Heart right ventricle (tissue), 16 donors: ENCODE results near the gene MYLK4. TPM values are rescaled to one million over a fixed set of nuclear protein-coding genes. Genes with fewer than 3 reads are reported as not detected.

ENCODE experiments used
- ATAC-seq, 8 donors: fragments of 200-7000 bp; cut with Tn5 transposase; one replicate each; pipeline ENCODE4 v1.9.1; 2020; ENCODE audit warnings: mild to moderate bottlenecking in 8 of 8, moderate library complexity in 8 of 8, moderate number of reproducible peaks in 1 of 8
- DNase-seq, 2 donors: peaks; one replicate each; pipeline ENCODE4 v3.0.0-alpha.2; 2020
- H3K27ac ChIP-seq, 10 donors: fragments of 200-600 bp; sonication (generic) in 2 of 10; one replicate each; pipeline versions ENCODE4 v1.5.0 to v1.8.0; 2020 to 2022; ENCODE audit warnings: mild to moderate bottlenecking in 3 of 10
- H3K27me3 ChIP-seq, 7 donors: fragments of 200-600 bp; one replicate each; pipeline ENCODE4 v1.8.0; 2021 to 2022; ENCODE audit warnings: mild to moderate bottlenecking in 2 of 7
- H3K36me3 ChIP-seq, 9 donors: fragments of 200-600 bp; sonication (generic) in 1 of 9; one replicate each; pipeline versions ENCODE4 v1.5.0 to v1.8.0; 2020 to 2022; ENCODE audit warnings: mild to moderate bottlenecking in 2 of 9
- H3K4me1 ChIP-seq, 9 donors: fragments of 200-600 bp; sonication (generic) in 1 of 9; one replicate each; pipeline versions ENCODE4 v1.5.0 to v1.8.0; 2020 to 2022; ENCODE audit warnings: mild to moderate bottlenecking in 4 of 9
- H3K4me3 ChIP-seq, 10 donors: fragments of 200-600 bp; sonication (generic) in 2 of 10; one replicate each; pipeline versions ENCODE4 v1.5.0 to v1.8.0; 2020 to 2022; ENCODE audit warnings: mild to moderate bottlenecking in 7 of 10, moderate library complexity in 2 of 10
- H3K9me3 ChIP-seq, 11 donors: fragments of 200-600 bp in 10 of 11; sonication (generic) in 2 of 11; one replicate each; pipeline versions ENCODE4 v1.5.0 to v1.8.0; 2013 to 2022; ENCODE audit warnings: mild to moderate bottlenecking in 2 of 11, control low read depth in 1 of 11, moderate library complexity in 1 of 11
- CTCF ChIP-seq, 9 donors: fragments of 200-600 bp; sonication (generic) in 2 of 9; IDR thresholded peaks; one replicate each; pipeline versions ENCODE4 v1.5.0 to v1.8.0; 2021 to 2022; ENCODE audit warnings: antibody characterized with exemption in 9 of 9, mild to moderate bottlenecking in 5 of 9, moderate library complexity in 1 of 9
- WGBS, 2 donors: extraction: QIAGEN DNeasy Blood & Tissue Kit; methylation state at CpG; one replicate each; pipeline ENCODE4 v1.1.7; 2013; ENCODE audit warnings: inconsistent platforms in 1 of 2; 5-methylcytosine and 5-hydroxymethylcytosine counted together
- intact Hi-C, 10 donors: fragments of 100-400 bp; cut with DNase I; formaldehyde crosslinking; loops; one replicate each; pipeline versions ENCODE4 v1.11.1 to v1.14.2; 2022
- polyA plus RNA-seq, 2 donors: library from polyadenylated mRNA; stranded (reverse); fragments of 200-250 nt; gene quantifications; one replicate each; pipeline ENCODE4 v1.2.3, GENCODE V29; 2013
- total RNA-seq, 10 donors: library from RNA; stranded (reverse); fragmentation: NEBNext Ultra II Directional in 3 of 10; extraction: Animal tissue kit (Norgen Biotek cat#: 25700) in 3 of 10; gene quantifications; one replicate each; pipeline versions ENCODE4 v1.2.1 to v1.2.4, GENCODE V29; 2021 to 2023
- donor health status: Arrhythmogenic right ventricular cardiomyopathy.
- donor health status: ischemic (EF 13 %, LVEDD 7.1; RV severe dilation, severe dysfunction).
- donor health status: healthy with polysubstance abuse.
- donor health status: DM: no; HTN: yes; CAD: no.
- donor health status: DM: no; HTN: no; CAD: no.
- donor health status: ischemic (EF 25% LVEDD 6.9; RV normal size, moderate dysfunction).
- donor health status: ischemic (EF 25% LVEDD 5.7; RV mildly dilated, moderate dysfunction).
- donor health status: healthy.
- donor health status: DM: yes; HTN: yes; CAD: no.
- donor health status: Ischemic cardiomyopathy.
- donor health status: ischemic (EF 35%, LVEDD 5.7; RV mildly dilated, moderate dysfunction).
- donor health status: nonischemic (EF 11% LVEDD 7.7; RV severe dilation, severe dysfunction).
- donor health status: DM: yes; HTN: yes; CAD: no.
- donor health status: PGD.
- donor health status: ischemic (EF 29% LVEDD 5.4; RV normal size, mild dysfunction).
- donor health status: nonischemic (EF 23%, LVEDD 6.1; RV moderate dilation, normal function).

MYLK4 gene
- total and polyA plus RNA-seq, 12 donors: 0.13 to 2.5 (median 0.92) TPM

DNA sequence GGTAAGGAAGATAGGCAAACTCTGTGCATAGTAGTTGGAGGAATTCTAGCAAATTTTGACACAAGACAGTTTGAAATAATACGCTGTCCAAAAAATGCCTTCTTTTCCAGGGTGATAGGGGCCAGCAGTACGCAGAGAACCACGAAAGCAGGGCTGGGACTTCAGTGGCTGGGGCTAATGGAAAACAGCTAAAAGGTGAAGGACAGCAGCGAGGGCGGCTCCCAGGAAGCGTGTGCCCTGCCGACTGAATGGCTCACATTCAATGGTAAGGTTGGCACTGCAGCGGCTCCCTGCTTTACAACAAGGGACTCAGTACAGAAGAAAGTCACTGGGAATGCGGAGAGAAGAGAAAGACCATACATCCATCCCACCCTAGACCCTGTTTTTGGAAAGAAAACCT lies 131.1 kb downstream of the MYLK4 start:
- no peaks in the 10 kb centered on the region for H3K36me3 ChIP-seq
- intact Hi-C loops: loop anchor here in 1 of 10 donors (5.0 kb wide), 1 partner anchor 42 kb away; no protein-coding TSS in a partner anchor
- no peak for DNase-seq
- no peak overlapping the region for H3K27ac ChIP-seq
- no peaks in the 10 kb centered on the region for H3K9me3 ChIP-seq
- H3K4me3 ChIP-seq: no peak overlapping the region
- 88 to 91% methylated on average over 9 of the region's 9 CpGs for WGBS, 2 donors
- no peak for TF ChIP-seq CTCF (IDR thresholded peaks at IDR 0.05)
- H3K4me1 ChIP-seq: peaks cover 0 to 19% (median 4%) of the 10 kb centered on the region in 9 donors
- no peak for ATAC-seq
- H3K27me3 ChIP-seq: no peaks in the 10 kb centered on the region

DNA sequence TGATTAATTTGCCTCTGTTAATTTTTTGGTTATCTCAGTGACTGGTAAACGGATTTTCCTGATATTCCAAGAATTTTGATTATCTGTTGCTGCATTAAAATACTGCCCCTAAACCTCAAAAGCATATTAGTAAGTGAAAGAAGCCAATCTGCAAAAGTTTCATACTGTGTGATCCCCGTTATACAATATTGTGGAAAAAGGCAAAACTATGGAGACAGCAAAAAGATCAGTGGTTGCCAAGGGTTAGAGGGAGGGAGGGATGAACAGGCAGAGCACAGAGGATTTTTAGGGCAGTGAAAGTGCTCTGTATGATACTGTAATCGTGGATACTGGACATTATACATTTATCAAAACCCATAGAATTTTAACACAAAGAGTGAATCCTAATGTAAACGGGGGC lies 133.0 kb downstream of the MYLK4 start:
- Histone ChIP-seq H3K4me1 (no peaks in the 10 kb centered on the region), H3K27me3 (no peaks in the 10 kb centered on the region), H3K9me3 (peaks cover 0 to 6% (median 0%) of the 10 kb centered on the region in 11 donors), H3K36me3 (no peaks in the 10 kb centered on the region), H3K27ac (no peak overlapping the region), H3K4me3 (no peak overlapping the region)
- no peak for DNase-seq
- TF ChIP-seq CTCF (IDR thresholded peaks at IDR 0.05): no peak
- intact Hi-C loops: no loop called here
- ATAC-seq: no peak
- WGBS, 2 donors: 87 to 91% methylated on average over 4 of the region's 4 CpGs

DNA sequence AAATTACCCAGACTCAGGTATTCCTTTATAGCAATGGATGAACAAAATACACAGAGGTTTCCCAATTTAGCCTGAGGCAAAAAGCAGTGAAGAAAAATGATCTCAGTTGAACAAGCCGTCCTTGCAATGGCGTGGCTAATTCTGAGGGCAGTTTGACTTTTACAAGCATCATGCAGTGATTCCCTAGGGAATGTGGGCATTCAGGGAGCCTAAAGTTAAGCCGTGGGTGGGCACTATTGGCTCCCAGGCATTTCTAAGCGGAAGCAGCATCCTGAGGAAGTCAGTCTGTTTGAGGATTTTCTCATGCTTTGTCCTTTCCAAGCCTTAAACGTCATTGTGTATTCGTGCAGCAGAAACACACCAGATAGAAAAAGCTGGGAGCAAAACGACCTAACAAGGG lies 133.9 kb downstream of the MYLK4 start:
- Histone ChIP-seq H3K4me3 (no peak overlapping the region), H3K36me3 (no peaks in the 10 kb centered on the region), H3K27ac (no peak overlapping the region), H3K9me3 (peaks cover 0 to 6% (median 0%) of the 10 kb centered on the region in 11 donors), H3K4me1 (no peaks in the 10 kb centered on the region), H3K27me3 (no peaks in the 10 kb centered on the region)
- ATAC-seq (peak in 1 of 8 donors; percentile 41), DNase-seq (no peak)
- no peak for TF ChIP-seq CTCF (IDR thresholded peaks at IDR 0.05)
- 58 to 59% methylated on average over 7 of the region's 7 CpGs for WGBS, 2 donors
- intact Hi-C loops: no loop called here

DNA sequence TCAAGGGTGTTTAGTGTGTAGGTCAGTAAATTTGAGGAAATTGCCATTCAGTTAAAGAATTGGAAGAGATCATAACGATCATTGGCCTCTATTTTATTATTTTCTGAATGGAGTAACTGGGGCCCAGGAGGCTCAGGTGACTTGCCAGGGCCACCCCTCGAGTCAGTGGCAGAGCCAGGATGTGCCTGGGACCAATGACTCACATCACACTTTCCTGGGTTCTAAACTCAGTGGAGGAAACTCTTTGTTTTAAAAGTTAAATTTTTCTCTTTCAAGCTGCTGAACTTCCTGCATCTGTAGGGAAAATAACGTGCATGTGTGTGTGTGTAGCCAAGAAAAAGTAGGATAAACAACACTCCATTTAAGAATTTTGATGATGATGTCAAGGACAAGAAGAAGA lies 135.5 kb downstream of the MYLK4 start:
- Histone ChIP-seq H3K36me3 (no peaks in the 10 kb centered on the region), H3K27ac (no peak overlapping the region), H3K9me3 (peaks cover 0 to 6% (median 0%) of the 10 kb centered on the region in 11 donors), H3K4me1 (no peaks in the 10 kb centered on the region), H3K27me3 (no peaks in the 10 kb centered on the region), H3K4me3 (no peak overlapping the region)
- no peak for DNase-seq
- 41 to 54% methylated on average over 3 of the region's 3 CpGs for WGBS, 2 donors
- intact Hi-C loops: no loop called here
- TF ChIP-seq CTCF (IDR thresholded peaks at IDR 0.05): no peak
- ATAC-seq: no peak
